ELR (cell line): ENCODE data around the gene STK26.
"Not testable (repeated sequence)": the region's sequence is repeated elsewhere in the genome, so short reads cannot be mapped to it uniquely, and the experiment has no call there.

ENCODE experiments used
- DNase-seq: peaks from one replicate; pipeline ENCODE4 v3.0.0-alpha.2; 2015; ENCODE audit warnings: low read depth

The STK26 gene

GRCh38 chrX:132037479-132037993 lies 14.4 kb downstream of the STK26 start:
- DNase-seq = no peak

GRCh38 chrX:132040066-132040465 lies 17.0 kb downstream of the STK26 start:
- no peak for DNase-seq

- peak; percentile 61 for DNase-seq
These were observed 17.9 kb downstream of the STK26 start for GRCh38 chrX:132041015-132041414.

DNA sequence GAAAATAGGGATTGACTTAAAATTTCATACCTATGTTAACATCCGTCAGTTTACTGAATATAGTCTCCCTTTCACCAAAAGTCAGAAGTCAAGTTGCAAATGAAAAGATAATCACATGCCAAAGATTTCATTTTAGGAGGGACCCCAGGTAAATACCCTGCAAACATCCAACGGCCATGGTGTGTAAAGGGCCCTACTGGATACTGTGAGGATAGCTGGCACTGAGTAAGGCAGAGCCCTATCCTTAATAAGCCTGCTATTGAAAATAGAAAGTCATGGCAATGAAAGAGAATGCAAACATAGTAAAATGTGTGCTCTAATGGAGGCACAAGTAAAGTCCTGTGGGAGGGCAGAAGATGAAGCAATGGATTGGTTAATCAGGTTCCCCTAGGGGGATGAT lies 20.9 kb downstream of the STK26 start:
- no peak for DNase-seq

DNA sequence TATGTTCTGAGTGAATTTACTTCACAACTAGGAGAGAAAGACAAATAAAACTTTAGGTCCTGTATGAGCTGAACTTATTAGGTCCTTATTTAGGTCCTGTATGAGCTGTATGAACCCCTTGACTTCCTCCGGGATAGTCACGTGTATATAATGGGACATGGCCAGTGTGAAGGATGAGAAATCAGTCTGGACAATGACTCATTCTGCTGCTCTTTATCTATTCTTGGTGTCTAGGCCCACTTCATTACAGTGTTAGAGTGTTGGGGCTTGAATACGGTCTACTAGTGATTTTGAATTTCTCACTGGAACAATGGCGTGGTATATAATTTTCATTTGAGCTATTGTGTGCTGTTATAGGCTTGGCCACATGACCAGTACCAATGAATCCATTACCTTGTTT lies 21.9 kb downstream of the STK26 start:
- DNase-seq = peak; percentile 35

DNA sequence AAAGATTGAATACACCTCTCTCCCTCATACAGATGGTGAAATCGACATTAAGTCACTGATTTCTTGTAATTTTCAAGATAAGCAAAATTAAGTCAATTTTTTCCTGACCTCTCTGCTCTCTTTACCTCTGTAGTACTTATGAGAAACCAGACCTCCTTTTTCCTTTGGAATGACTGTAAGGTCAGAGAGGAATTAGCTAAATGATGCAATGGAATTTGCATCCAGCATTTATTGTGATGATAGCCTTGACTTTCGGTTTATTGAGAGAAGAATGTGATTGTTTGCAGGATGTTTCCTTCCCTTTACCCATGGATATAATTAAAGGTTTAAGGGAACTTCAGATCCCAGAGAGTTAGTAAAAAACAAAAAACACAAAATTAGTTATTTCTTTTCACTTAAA lies 22.4 kb downstream of the STK26 start:
- DNase-seq = no peak

- no peak for DNase-seq
These were observed 23.4 kb downstream of the STK26 start for GRCh38 chrX:132046533-132046932.

DNA sequence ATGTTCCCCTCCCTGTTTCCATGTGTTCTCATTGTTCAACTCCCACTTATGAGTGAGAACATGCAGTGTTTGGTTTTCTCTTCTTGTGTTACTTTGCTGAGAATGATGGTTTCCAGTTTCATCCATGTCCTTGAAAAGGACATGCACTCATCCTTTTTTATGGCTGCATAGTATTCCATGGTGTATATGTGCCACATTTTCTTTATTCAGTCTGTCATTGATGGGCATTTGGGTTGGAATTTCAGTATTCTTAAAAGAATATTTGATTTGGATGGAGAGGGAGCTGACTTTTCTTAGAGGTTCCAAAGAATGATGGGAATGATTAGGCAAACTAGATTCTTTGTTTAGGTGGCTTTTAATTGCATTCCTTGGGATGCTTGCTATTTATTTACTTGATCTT lies 28.7 kb downstream of the STK26 start:
- DNase-seq = not testable (repeated sequence)

DNA sequence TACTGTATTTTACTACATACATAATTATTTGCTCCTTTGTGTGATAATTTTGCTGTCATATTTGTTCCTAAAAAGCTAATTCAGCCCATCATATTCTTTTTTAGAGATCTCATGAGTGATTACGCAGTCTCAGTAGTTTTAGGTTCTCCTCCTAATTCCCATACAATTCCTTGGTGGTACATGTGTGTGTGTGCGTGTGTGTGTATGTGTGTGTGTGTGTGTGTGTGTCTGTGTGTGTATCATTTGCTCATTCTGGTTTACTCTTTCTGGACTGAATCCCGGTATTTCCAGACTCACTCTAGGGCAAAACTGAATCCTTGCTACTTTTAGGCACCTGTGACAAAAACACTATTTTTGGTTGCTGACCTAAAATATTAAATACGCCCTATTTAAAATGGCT lies 34.9 kb downstream of the STK26 start:
- DNase-seq = no peak

DNA sequence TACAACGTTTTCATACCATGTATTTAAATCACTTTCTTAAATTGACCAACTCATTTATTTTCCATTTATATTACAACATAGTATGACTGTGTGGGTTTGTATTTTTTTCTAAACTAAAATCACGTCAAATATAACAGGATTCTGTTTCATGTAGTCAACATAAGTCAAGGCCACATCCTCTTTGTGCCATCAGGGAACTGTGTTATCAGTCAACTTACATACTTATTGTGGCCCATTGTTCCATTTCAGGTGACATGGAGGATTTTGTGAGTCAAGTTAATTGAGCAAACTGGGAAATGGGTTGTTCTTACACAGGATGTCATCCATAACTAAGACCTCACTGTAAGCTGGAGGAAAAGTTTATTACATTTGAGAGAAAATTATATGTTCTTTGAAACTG lies 35.9 kb downstream of the STK26 start:
- DNase-seq = no peak

- no peak for DNase-seq
These were observed 37.0 kb downstream of the STK26 start for GRCh38 chrX:132059973-132060540.

- DNase-seq = no peak
These were observed 40.2 kb downstream of the STK26 start for GRCh38 chrX:132063334-132063733.

DNA sequence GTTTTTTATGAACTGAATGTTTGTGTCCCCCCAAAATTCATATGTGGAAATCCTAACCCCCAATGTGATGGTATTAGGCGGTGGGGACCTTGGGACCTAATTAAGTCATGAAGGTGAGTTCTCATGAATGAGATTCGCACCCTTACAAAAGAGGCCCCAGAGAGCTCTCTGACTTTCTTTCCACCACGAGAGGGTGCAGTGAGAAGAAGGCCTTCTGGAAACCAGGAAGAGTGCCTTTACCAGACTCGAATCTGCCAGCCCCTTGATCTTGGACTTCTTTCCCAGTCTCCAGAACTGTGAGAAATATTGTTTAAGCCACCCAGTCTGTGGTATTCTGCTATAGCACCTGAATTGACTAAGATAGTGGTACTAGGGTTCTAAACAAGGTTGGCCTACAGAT lies 40.8 kb downstream of the STK26 start:
- DNase-seq = no peak

DNA sequence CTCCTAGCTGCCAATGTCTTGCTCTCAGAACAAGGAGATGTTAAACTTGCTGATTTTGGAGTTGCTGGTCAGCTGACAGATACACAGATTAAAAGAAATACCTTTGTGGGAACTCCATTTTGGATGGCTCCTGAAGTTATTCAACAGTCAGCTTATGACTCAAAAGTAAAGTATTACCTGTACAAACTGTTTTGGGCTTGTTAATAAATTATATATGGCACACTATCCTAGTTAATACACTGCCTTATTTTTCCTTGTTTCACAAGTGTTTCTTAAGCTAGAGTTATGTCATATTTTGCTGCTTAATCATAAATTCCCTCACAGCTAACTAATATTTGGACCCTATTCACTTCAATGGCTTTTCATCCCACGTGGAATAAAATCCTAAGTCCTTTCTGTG lies 45.3 kb downstream of the STK26 start:
- DNase-seq = no peak

GRCh38 chrX:132071254-132071653 lies 48.2 kb downstream of the STK26 start:
- peak; percentile 25 for DNase-seq

DNA sequence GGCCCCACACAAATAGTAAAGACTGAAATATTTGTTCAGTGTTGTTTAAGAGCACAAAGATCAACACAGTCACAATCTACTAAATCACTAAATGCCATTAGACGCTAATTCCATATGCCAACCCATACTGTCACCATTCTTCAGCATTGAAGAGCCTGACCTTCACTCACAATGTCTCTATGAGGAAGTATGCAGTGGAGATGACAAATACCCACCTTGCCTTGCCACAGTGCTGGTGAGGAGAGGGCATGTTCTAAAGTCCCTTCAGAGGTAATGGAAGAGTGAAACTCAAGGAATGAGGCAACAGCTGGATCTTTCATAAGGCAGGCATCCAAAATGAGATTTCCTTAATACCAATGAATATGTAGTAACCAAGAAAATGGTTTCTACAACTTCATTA lies 54.3 kb downstream of the STK26 start:
- DNase-seq = no peak

GRCh38 chrX:132077912-132078311 lies 54.8 kb downstream of the STK26 start:
- no peak for DNase-seq

GRCh38 chrX:132085786-132086185 lies 62.7 kb downstream of the STK26 start:
- no peak for DNase-seq

DNA sequence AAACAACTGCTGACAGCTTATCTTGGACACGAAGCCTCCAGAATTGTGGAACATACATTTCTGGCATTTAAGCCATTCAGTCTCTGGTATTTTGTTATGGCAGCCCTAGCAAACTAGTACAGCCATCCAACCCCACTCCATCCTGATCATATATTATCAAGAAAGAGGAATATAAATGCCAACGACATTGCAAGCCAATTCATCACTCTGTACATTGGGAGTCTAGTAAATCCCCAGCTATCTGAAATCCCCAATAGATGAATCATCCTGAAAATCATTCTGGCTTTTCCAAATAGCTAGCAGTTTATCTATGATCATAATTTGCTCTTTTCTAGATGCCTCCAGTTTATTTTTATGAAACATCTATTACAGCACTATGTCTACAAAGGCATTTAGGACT lies 63.6 kb downstream of the STK26 start:
- DNase-seq = peak; percentile 53

- DNase-seq = no peak
These were observed 65.8 kb downstream of the STK26 start for GRCh38 chrX:132088864-132089263.

- no peak for DNase-seq
These were observed 67.5 kb downstream of the STK26 start for GRCh38 chrX:132090403-132091159.

DNA sequence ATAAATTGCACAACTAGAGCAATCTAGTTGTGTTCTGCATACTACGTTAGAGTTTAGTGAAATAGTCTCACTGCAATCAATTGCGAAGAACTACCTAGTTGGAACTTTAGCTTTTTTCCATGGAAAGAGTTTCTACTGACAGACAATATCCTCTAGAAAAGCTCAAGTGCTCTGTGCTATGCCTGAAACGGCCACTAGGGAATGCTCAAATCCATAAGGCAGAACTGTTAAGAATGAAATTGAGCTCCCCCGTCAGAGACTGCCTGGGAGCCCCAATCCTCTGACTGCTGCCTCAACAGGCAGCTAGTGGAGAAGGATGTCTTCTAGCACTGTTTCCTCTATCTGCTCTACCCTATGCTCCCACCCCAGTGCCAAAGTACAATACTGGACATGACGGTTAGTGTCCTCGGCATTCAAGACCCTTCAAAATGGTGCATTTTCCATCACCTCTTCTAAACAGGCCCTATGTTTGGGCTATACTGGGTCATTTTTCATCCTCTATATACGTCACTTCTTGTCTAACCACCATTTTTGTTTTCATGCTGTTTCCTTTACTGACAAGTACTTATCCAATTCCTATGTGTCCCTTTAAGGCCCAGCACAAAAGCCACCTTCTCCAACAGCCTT lies 69.5 kb downstream of the STK26 start:
- peak; percentile 61 for DNase-seq

- DNase-seq = no peak
These were observed 70.2 kb downstream of the STK26 start for GRCh38 chrX:132093239-132093860.
